GM23338 (cell line): Measurements from ENCODE around the gene ANKRD55. TPM values are rescaled to one million over a fixed set of nuclear protein-coding genes. Genes with fewer than 3 reads are reported as not detected.

Experiments
- ATAC-seq: fragments of 200-7000 bp; cut with Tn5 transposase; 3 replicates; pipeline ENCODE4 v1.9.1; 2020
- DNase-seq: peaks from one replicate; pipeline ENCODE4 v3.0.0-alpha.2; 2015; ENCODE audit warnings: low spot score
- H2AFZ ChIP-seq: fragments of 200-600 bp; sonication (generic); 2 replicates; pipeline ENCODE4 v1.8.0; 2016; ENCODE audit warnings: antibody characterized with exemption, mild to moderate bottlenecking, moderate library complexity
- H3F3A ChIP-seq: fragments of 200-600 bp; sonication (generic); replicated peaks from 2 replicates; pipeline ENCODE4 v1.8.0; 2017; ENCODE audit warnings: antibody characterized with exemption, mixed run types, low read depth
- H3K27ac ChIP-seq: fragments of 200-600 bp; sonication (generic); 2 replicates; pipeline ENCODE4 v1.6.1; 2016; ENCODE audit warnings: low read depth
- H3K27me3 ChIP-seq: fragments of 200-600 bp; sonication (generic); 2 replicates; pipeline ENCODE4 v1.8.0; 2016; ENCODE audit warnings: mild to moderate bottlenecking, mixed run types, moderate library complexity; ENCODE audit not compliant: insufficient read depth
- H3K36me3 ChIP-seq: fragments of 200-600 bp; sonication (generic); 2 replicates; pipeline ENCODE4 v1.8.0; 2016; ENCODE audit warnings: mild to moderate bottlenecking; ENCODE audit not compliant: insufficient read depth
- H3K4me1 ChIP-seq: fragments of 200-600 bp; sonication (generic); 2 replicates; pipeline ENCODE4 v1.8.0; 2016; ENCODE audit warnings: mild to moderate bottlenecking, moderate library complexity; ENCODE audit not compliant: insufficient read depth
- H3K4me2 ChIP-seq: fragments of 200-600 bp; sonication (generic); 2 replicates; pipeline ENCODE4 v1.7.1; 2017; ENCODE audit warnings: mixed run types
- H3K4me3 ChIP-seq: fragments of 200-600 bp; sonication (generic); 2 replicates; pipeline ENCODE4 v1.6.1; 2016; ENCODE audit warnings: mixed run types
- H3K79me2 ChIP-seq: fragments of 200-600 bp; sonication (generic); replicated peaks from 2 replicates; pipeline ENCODE4 v1.8.0; 2017; ENCODE audit warnings: mild to moderate bottlenecking; ENCODE audit not compliant: insufficient read depth
- H3K9me2 ChIP-seq: fragments of 200-600 bp; sonication (generic); 2 replicates; pipeline ENCODE4 v1.8.0; 2017; ENCODE audit not compliant: insufficient read depth
- H4K20me1 ChIP-seq: fragments of 200-600 bp; sonication (generic); replicated peaks from 2 replicates; pipeline ENCODE4 v1.8.0; 2017; ENCODE audit warnings: mild to moderate bottlenecking; ENCODE audit not compliant: insufficient read depth
- H3K27ac Mint-ChIP-seq: 2 replicates; pipeline ENCODE4 v1.8.0; 2020; ENCODE audit warnings: inconsistent platforms, mild to moderate bottlenecking, moderate library complexity, mixed read lengths
- H3K27me3 Mint-ChIP-seq: 3 replicates; pipeline ENCODE4 v1.8.0; 2022; ENCODE audit warnings: low read depth, mild to moderate bottlenecking, moderate library complexity, mixed read lengths, inconsistent platforms; ENCODE audit not compliant: insufficient read depth, poor library complexity
- H3K36me3 Mint-ChIP-seq: 3 replicates; pipeline ENCODE4 v1.8.0; 2021; ENCODE audit warnings: low read depth, mild to moderate bottlenecking, inconsistent platforms, moderate library complexity, mixed read lengths
- H3K4me1 Mint-ChIP-seq: 3 replicates; pipeline ENCODE4 v1.8.0; 2020; ENCODE audit warnings: mild to moderate bottlenecking, inconsistent platforms, mixed read lengths
- H3K4me3 Mint-ChIP-seq: 3 replicates; pipeline ENCODE4 v1.8.0; 2021; ENCODE audit warnings: moderate library complexity, mild to moderate bottlenecking, inconsistent platforms, mixed read lengths
- H3K9me3 Mint-ChIP-seq: 3 replicates; pipeline ENCODE4 v1.8.0; 2020; ENCODE audit warnings: moderate library complexity, mild to moderate bottlenecking, inconsistent platforms, mixed read lengths
- EZH2phosphoT487 ChIP-seq: fragments of 200-600 bp; sonication (generic); IDR thresholded peaks from one replicate; pipeline ENCODE4 v1.8.1; 2018; ENCODE audit warnings: antibody characterized with exemption; ENCODE audit not compliant: unreplicated experiment
- JUNB ChIP-seq: IDR thresholded peaks from one replicate; pipeline ENCODE4 v1.6.1; 2016; ENCODE audit warnings: antibody characterized with exemption; ENCODE audit not compliant: unreplicated experiment
- NANOG ChIP-seq: IDR thresholded peaks from 2 replicates; pipeline ENCODE4 v1.6.1; 2016; ENCODE audit warnings: antibody characterized with exemption, borderline replicate concordance
- POLR2AphosphoS5 ChIP-seq: IDR thresholded peaks from 2 replicates; pipeline ENCODE4 v1.6.1; 2016; ENCODE audit warnings: antibody characterized with exemption, low read depth
- ZNF114 ChIP-seq: fragments of 250-450 bp; sonication (Bioruptor Pico); IDR thresholded peaks from 2 replicates; pipeline ENCODE4 v1.5.0; 2020; ENCODE audit warnings: mild to moderate bottlenecking, moderate library complexity
- polyA plus RNA-seq: library from polyadenylated mRNA; unstranded; fragments of >200 nt; fragmentation: Nextera tagmentation; extraction: Ambion mirVana; gene quantifications from 2 replicates; pipeline ENCODE4 v1.2.1, GENCODE V29; 2016
- total RNA-seq: library from RNA; depleted of rRNA; stranded (reverse); fragments of >200 nt; shearing (Covaris generic); gene quantifications from 2 replicates; pipeline ENCODE4 v1.2.3, GENCODE V29; 2014
- TF ChIP-seq, protein P1 (sequence below): fragments of 250-450 bp; sonication (Bioruptor Pico); IDR thresholded peaks from 2 replicates; pipeline ENCODE4 v1.5.0; 2020; ENCODE audit warnings: mild to moderate bottlenecking, moderate library complexity
- TF ChIP-seq, protein P2 (sequence below), 2 experiments: fragments of 200-600 bp in 1 of 2; sonication (generic) in 1 of 2; conservative IDR thresholded peaks; 2 replicates each; pipeline versions ENCODE4 v1.5.1 to v1.6.1; 2016 to 2017; ENCODE audit warnings: antibody characterized with exemption in 2 of 2, low read depth in 2 of 2, mild to moderate bottlenecking in 2 of 2, moderate library complexity in 1 of 2
- TF ChIP-seq, protein P3 (sequence below): IDR thresholded peaks from 2 replicates; pipeline ENCODE4 v1.6.1; 2016; ENCODE audit warnings: antibody characterized with exemption

Gene ANKRD55
- total and polyA plus RNA-seq, 2 experiments from 2014 or later: not detected

DNA sequence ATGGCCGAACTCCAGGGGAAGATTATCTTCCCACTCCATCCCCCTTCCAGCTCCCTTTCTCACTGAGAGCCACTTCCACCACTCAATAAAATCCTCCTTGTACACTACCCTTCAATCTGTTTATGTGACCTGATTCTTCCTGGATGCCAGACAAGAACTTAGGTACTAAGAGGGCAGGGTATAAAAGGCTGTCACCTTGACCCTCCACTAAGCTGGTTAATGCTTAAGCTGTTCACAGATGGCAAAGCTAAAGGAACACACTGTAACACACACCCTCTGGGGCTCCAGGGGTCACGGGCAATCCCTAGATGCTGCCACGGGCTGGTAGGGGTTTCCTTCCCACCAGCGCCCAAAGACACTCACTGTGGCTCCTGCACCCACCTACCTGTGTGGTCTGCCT is 179.8 kb downstream of the ANKRD55 start:
- no peaks in the 10 kb centered on the region for H3K79me2 ChIP-seq
- H3F3A ChIP-seq: no peaks in the 10 kb centered on the region
- H3K27me3 ChIP-seq: no peaks in the 10 kb centered on the region
- H3K27ac ChIP-seq: no peak overlapping the region
- H3K27me3 Mint-ChIP-seq: no peaks in the 10 kb centered on the region
- H3K4me3 ChIP-seq: no peak overlapping the region
- no peak for DNase-seq
- H3K9me3 Mint-ChIP-seq: peaks cover 8% of the 10 kb centered on the region; the same call in 1 of the 3 replicates
- no peaks in the 10 kb centered on the region for H3K9me2 ChIP-seq
- no peaks in the 10 kb centered on the region; the same call in 2 of the 3 replicates for H3K36me3 Mint-ChIP-seq
- H3K36me3 ChIP-seq: no peaks in the 10 kb centered on the region
- H4K20me1 ChIP-seq: no peaks in the 10 kb centered on the region
- ATAC-seq: no peak
- H3K4me1 ChIP-seq: no peaks in the 10 kb centered on the region
- H2AFZ ChIP-seq: no peak overlapping the region
- TF ChIP-seq JUNB (no peak), ZNF114 (CRISPR knock-in tag) (no peak), EZH2phosphoT487 (no peak), NANOG (no peak), POLR2AphosphoS5 (no peak)
- TF ChIP-seq, protein P1, sequence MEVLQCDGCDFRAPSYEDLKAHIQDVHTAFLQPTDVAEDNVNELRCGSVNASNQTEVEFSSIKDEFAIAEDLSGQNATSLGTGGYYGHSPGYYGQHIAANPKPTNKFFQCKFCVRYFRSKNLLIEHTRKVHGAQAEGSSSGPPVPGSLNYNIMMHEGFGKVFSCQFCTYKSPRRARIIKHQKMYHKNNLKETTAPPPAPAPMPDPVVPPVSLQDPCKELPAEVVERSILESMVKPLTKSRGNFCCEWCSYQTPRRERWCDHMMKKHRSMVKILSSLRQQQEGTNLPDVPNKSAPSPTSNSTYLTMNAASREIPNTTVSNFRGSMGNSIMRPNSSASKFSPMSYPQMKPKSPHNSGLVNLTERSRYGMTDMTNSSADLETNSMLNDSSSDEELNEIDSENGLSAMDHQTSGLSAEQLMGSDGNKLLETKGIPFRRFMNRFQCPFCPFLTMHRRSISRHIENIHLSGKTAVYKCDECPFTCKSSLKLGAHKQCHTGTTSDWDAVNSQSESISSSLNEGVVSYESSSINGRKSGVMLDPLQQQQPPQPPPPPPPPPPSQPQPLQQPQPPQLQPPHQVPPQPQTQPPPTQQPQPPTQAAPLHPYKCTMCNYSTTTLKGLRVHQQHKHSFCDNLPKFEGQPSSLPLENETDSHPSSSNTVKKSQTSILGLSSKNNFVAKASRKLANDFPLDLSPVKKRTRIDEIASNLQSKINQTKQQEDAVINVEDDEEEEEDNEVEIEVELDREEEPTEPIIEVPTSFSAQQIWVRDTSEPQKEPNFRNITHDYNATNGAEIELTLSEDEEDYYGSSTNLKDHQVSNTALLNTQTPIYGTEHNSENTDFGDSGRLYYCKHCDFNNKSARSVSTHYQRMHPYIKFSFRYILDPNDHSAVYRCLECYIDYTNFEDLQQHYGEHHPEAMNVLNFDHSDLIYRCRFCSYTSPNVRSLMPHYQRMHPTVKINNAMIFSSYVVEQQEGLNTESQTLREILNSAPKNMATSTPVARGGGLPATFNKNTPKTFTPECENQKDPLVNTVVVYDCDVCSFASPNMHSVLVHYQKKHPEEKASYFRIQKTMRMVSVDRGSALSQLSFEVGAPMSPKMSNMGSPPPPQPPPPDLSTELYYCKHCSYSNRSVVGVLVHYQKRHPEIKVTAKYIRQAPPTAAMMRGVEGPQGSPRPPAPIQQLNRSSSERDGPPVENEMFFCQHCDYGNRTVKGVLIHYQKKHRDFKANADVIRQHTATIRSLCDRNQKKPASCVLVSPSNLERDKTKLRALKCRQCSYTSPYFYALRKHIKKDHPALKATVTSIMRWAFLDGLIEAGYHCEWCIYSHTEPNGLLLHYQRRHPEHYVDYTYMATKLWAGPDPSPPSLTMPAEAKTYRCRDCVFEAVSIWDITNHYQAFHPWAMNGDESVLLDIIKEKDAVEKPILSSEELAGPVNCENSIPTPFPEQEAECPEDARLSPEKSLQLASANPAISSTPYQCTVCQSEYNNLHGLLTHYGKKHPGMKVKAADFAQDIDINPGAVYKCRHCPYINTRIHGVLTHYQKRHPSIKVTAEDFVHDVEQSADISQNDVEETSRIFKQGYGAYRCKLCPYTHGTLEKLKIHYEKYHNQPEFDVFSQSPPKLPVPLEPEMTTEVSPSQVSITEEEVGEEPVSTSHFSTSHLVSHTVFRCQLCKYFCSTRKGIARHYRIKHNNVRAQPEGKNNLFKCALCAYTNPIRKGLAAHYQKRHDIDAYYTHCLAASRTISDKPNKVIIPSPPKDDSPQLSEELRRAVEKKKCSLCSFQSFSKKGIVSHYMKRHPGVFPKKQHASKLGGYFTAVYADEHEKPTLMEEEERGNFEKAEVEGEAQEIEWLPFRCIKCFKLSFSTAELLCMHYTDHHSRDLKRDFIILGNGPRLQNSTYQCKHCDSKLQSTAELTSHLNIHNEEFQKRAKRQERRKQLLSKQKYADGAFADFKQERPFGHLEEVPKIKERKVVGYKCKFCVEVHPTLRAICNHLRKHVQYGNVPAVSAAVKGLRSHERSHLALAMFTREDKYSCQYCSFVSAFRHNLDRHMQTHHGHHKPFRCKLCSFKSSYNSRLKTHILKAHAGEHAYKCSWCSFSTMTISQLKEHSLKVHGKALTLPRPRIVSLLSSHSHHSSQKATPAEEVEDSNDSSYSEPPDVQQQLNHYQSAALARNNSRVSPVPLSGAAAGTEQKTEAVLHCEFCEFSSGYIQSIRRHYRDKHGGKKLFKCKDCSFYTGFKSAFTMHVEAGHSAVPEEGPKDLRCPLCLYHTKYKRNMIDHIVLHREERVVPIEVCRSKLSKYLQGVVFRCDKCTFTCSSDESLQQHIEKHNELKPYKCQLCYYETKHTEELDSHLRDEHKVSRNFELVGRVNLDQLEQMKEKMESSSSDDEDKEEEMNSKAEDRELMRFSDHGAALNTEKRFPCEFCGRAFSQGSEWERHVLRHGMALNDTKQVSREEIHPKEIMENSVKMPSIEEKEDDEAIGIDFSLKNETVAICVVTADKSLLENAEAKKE: no peak
- TF ChIP-seq, protein P2, sequence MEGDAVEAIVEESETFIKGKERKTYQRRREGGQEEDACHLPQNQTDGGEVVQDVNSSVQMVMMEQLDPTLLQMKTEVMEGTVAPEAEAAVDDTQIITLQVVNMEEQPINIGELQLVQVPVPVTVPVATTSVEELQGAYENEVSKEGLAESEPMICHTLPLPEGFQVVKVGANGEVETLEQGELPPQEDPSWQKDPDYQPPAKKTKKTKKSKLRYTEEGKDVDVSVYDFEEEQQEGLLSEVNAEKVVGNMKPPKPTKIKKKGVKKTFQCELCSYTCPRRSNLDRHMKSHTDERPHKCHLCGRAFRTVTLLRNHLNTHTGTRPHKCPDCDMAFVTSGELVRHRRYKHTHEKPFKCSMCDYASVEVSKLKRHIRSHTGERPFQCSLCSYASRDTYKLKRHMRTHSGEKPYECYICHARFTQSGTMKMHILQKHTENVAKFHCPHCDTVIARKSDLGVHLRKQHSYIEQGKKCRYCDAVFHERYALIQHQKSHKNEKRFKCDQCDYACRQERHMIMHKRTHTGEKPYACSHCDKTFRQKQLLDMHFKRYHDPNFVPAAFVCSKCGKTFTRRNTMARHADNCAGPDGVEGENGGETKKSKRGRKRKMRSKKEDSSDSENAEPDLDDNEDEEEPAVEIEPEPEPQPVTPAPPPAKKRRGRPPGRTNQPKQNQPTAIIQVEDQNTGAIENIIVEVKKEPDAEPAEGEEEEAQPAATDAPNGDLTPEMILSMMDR (conservative IDR thresholded peaks at IDR 0.05; ENCODE audit: low read depth in 2 of 2): no peak
- TF ChIP-seq, protein P3, sequence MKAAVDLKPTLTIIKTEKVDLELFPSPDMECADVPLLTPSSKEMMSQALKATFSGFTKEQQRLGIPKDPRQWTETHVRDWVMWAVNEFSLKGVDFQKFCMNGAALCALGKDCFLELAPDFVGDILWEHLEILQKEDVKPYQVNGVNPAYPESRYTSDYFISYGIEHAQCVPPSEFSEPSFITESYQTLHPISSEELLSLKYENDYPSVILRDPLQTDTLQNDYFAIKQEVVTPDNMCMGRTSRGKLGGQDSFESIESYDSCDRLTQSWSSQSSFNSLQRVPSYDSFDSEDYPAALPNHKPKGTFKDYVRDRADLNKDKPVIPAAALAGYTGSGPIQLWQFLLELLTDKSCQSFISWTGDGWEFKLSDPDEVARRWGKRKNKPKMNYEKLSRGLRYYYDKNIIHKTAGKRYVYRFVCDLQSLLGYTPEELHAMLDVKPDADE: no peak
- no peak overlapping the region for H3K4me3 Mint-ChIP-seq
- no peaks in the 10 kb centered on the region for H3K4me1 Mint-ChIP-seq
- H3K4me2 ChIP-seq: no peak overlapping the region
- H3K27ac Mint-ChIP-seq: no peak overlapping the region
